Measurements from ENCODE around the gene C12orf75. TPM values are rescaled to one million over a fixed set of nuclear protein-coding genes. Genes with fewer than 3 reads are reported as not detected.
A peak's percentile ranks its signal among the peaks of the same experiment; 100 is the strongest.
"Not testable (repeated sequence)": the region's sequence is repeated elsewhere in the genome, so short reads cannot be mapped to it uniquely, and the experiment has no call there.

C12orf75 gene
- total RNA-seq, 3 donors from 2014 or later: 47.4 to 119 (median 81.7) TPM

DNA sequence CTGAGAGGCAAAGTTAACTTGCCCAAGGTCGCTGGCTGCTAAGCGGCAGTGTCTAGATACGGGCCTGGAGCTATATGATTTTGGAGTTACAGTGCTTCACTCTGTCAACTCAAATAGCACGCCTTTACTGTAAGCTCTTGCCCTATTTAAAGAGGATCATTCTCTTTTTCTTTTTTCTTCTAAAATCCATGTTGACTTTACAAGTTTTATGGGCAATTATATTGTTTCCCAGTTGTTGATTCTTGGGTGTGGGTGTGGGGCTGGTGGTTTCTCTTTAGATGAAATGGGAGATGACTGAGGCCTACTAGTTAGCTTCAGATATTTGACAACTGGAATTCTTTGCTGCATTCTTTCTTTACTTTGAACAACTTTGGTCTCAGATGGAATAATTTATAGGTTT is 70.7 kb downstream of the C12orf75 start:
- DNase-seq (peak in 1 of 3 donors; percentile 6), ATAC-seq (peak; percentile 35)
- Histone ChIP-seq H3K36me3 (ENCODE audit: low read depth) (no peaks in the 10 kb centered on the region), H3K9me3 (no peaks in the 10 kb centered on the region), H3K4me1 (ENCODE audit: low read depth) (no peaks in the 10 kb centered on the region), H3K4me3 (no peak overlapping the region)
- intact Hi-C loops (cut with DNase I, micrococcal nuclease): no loop called here
- TF ChIP-seq, protein P1, sequence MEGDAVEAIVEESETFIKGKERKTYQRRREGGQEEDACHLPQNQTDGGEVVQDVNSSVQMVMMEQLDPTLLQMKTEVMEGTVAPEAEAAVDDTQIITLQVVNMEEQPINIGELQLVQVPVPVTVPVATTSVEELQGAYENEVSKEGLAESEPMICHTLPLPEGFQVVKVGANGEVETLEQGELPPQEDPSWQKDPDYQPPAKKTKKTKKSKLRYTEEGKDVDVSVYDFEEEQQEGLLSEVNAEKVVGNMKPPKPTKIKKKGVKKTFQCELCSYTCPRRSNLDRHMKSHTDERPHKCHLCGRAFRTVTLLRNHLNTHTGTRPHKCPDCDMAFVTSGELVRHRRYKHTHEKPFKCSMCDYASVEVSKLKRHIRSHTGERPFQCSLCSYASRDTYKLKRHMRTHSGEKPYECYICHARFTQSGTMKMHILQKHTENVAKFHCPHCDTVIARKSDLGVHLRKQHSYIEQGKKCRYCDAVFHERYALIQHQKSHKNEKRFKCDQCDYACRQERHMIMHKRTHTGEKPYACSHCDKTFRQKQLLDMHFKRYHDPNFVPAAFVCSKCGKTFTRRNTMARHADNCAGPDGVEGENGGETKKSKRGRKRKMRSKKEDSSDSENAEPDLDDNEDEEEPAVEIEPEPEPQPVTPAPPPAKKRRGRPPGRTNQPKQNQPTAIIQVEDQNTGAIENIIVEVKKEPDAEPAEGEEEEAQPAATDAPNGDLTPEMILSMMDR (IDR thresholded peaks at IDR 0.05): no peak

DNA sequence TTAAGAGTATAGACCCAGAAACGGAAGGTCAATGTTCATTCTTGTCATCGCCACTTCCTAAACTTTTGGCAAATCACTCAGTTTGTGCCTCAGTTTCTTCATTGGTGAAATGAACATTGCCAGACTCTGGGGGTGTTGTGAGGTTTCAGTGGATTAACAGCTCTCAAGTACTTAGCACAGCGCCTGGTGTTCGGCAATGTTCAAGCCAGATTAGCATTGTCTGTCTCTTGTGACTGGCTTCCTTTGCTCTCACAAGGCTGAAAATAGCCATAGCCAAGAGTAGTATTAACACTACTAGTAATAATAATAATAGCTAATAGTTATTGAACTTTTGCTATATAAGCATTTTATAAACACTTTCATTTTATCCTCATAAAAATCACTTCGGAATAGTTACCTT is 71.9 kb downstream of the C12orf75 start:
- no peak overlapping the region for H3K4me3 ChIP-seq
- no peak for ATAC-seq
- TF ChIP-seq, protein P1 (IDR thresholded peaks at IDR 0.05): no peak
- H3K9me3 ChIP-seq: no peaks in the 10 kb centered on the region
- intact Hi-C loops (cut with DNase I, micrococcal nuclease): no loop called here
- DNase-seq: no peak
- H3K36me3 ChIP-seq (ENCODE audit: low read depth): no peaks in the 10 kb centered on the region
- no peaks in the 10 kb centered on the region for H3K4me1 ChIP-seq (ENCODE audit: low read depth)

DNA sequence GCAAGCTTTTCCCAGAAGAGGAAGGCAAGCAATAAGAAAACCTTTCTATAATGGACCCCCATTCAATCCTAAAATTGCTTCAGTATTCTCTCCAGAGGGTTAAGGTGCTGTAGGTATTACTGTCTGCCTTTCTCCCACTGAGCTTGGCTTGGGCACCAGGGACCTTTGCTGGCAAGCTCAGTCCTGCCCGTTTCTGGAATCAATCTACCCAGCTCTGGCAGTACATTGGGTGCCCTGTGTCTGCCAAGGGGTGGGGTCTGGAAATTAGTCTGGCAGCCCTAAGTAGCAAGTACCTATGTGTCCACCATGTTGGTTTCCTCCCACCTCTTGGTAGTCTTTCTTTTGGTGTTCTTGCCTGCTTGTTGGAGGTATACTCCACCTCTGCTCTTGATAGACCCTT is 72.6 kb downstream of the C12orf75 start:
- Histone ChIP-seq H3K4me1 (ENCODE audit: low read depth) (no peaks in the 10 kb centered on the region), H3K4me3 (no peak overlapping the region), H3K36me3 (ENCODE audit: low read depth) (no peaks in the 10 kb centered on the region), H3K9me3 (no peaks in the 10 kb centered on the region)
- TF ChIP-seq, protein P1 (IDR thresholded peaks at IDR 0.05): no peak
- no peak for ATAC-seq
- DNase-seq: no peak
- intact Hi-C loops (cut with DNase I, micrococcal nuclease): no loop called here

DNA sequence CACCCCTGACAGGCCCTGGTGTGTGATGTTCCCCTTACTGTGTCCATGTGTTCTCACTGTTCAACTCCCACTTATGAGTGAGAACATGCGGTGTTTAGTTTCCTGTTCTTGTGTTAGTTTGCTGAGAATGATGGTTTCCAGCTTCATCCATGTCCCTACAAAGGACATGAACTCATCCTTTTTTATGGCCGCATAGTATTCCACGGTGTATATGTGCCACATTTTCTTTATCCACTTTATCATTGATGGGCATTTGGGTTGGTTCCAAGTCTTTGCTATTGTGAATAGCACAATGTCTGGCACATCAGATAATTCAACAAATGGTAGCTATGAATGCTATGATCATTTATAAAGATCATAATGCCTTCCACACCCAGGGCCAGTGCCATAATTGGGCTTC is 73.6 kb downstream of the C12orf75 start:
- H3K4me3 ChIP-seq; H3K4me1 ChIP-seq (ENCODE audit: low read depth); intact Hi-C loops (cut with DNase I, micrococcal nuclease); DNase-seq; H3K9me3 ChIP-seq; ATAC-seq; H3K36me3 ChIP-seq (ENCODE audit: low read depth): not testable (repeated sequence)

DNA sequence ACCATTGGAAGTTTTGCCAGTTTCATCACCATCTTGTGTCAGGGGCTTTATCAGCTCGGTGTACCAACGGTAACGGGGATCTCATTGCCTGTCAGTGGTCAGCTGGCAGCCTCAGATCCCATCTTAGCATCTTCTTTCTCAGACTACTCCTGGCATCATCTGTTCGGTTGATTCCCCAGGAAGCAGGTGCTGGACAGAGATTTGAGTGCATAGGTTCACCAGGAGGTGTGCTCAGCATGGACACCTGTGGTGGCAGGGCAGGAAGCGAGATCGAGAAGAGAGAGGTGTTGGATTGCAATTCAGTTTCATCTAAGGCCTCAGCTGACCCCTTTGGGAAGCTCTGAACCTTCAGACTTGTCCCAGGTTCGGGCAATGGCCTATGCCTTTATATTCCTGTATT is 76.0 kb downstream of the C12orf75 start:
- TF ChIP-seq, protein P1 (IDR thresholded peaks at IDR 0.05): no peak
- H3K9me3 ChIP-seq: no peaks in the 10 kb centered on the region
- no peaks in the 10 kb centered on the region for H3K36me3 ChIP-seq (ENCODE audit: low read depth)
- no peak overlapping the region for H3K4me3 ChIP-seq
- DNase-seq (no peak), ATAC-seq (no peak)
- intact Hi-C loops (cut with DNase I, micrococcal nuclease): no loop called here
- H3K4me1 ChIP-seq (ENCODE audit: low read depth): no peaks in the 10 kb centered on the region

DNA sequence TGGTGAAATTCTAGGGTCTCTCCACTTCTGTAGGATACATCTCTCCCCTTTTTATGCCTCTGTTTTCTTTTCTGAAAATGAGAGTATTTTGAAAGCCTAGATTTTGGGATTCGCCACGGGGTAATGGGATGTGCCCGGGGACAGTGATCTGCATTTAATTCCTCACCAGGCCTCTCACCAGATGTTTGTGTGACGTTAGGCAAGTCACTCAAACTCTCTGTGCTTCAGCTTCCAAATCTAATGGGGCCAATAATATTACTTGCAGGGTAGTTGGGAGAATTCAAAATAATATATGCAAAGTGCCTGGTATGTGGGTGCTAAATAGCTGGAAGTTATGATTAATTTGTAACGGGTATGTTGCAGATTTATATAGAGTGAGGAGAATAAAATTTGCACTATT is 78.8 kb downstream of the C12orf75 start:
- Histone ChIP-seq H3K9me3 (no peaks in the 10 kb centered on the region), H3K4me1 (ENCODE audit: low read depth) (no peaks in the 10 kb centered on the region), H3K36me3 (ENCODE audit: low read depth) (no peaks in the 10 kb centered on the region), H3K4me3 (no peak overlapping the region)
- intact Hi-C loops (cut with DNase I, micrococcal nuclease): no loop called here
- ATAC-seq (no peak), DNase-seq (no peak)
- TF ChIP-seq, protein P1 (IDR thresholded peaks at IDR 0.05): no peak

Measured in mucosa of descending colon (tissue), 3 donors.